CD4-positive, alpha-beta T cell treated with Interferon alpha-2 for 1 hour (primary cell): ENCODE data around the gene TANK.
A peak's percentile ranks its signal among the peaks of the same experiment; 100 is the strongest.

Experiments used
- DNase-seq, 2 donors: peaks; one replicate each; pipeline ENCODE4 v3.0.0-alpha.2; 2020 to 2022

The TANK gene

DNA sequence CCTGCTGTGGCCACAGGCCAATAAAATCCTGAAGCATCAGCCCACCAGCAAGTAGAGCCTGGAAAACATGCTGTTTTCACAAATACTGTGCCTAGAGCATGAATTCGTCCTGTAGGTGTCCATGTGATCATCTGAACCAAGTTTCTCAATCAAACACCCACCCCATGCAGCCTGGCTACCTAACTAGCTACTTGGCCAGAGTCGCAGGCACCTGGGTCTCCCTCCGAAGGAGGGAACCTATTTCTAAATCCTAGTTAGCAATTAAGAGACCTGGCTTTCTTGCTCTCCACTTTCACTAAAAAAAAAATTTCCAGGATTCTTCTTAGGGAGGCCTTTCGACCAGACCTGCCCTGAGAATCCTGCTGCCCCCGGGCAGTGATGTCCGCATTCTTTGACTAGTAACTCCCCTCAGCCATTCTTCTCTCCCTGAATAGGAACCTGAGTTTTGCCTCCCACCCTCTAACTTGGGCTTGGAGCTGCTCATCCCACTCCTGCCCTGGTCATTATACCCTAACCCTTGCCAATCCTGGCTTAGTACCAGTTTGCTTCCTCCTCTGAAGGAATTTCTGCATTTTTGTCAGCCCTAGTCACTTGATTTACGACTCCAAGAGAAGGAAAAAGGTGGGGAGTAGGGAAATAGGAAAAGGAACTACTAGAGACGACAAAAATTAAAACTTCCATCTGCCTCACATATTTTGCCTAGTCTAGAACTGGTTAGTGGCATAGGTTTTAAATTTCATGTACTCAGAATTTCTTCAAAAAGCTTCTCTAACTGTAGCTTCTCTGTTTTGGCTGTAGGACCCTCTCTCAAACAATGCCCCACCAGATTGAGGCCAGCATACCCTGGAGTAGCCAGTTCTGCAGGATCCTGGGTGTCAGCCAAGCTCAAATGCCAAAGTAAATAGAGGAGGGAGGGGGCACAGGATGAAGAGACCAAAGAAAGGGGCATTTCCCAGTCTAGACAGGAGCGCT lies 25.4 kb upstream of the TANK start:
- no peak for DNase-seq

DNA sequence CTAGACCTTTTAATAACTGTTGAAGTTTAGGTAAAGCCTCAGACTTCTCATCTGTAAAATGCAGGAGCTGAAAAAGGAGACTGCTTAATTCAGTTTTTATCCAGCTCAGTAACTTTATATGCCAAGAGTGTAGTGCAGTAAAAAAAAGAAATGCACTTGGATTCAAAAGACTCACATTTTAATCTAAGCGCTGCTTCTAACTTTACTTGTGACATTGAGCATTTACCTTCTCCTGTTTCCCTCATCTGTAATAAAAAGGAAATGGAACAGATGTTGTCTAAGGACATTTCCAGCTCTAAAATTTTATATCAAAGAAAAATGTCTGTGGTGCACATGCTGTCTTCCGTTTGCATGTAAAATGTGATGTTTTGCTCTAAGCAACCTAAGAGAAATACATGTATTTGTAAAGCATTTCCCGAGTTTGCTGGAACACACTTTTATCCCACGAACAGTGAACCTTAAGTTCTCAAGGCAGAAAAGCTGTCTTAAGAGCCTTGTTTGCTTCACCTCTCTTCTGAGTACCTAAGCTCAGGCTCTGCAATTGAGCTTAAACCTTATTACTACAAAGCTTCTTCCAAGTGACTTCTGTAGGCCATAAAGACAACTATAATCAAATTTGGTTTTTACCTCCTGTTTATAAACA lies 24.2 kb upstream of the TANK start:
- DNase-seq: no peak

DNA sequence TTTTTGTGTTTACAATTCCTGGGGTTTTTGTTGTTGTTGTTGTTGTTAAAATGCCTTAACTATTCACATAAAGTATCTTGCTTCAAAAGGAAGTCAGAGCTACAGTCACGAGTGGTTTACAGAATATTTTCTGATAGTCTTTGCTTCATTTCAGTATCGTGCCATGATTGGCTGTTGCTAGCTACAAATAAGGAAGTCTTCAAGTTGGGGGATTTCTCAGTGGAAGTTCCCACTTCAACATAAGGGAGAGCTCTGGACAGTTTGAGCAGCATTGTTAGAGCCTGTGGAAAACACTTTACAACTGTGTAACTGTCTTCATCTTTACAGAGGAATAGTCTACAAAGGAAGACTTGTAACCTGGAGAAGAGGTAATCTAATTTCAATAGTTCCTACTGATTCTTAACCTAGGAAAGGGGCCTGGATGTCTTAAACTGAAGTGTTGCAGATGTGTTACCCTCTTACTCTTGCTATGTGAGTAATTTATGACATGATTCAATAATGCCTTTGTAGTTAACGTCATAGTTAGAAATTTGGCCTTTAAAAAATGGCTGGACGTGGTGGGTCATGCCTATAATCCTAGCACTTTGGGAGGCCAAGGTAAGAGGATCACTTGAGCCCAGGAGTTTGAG lies 23.4 kb upstream of the TANK start:
- peak; percentile 69 to 89 for DNase-seq

DNA sequence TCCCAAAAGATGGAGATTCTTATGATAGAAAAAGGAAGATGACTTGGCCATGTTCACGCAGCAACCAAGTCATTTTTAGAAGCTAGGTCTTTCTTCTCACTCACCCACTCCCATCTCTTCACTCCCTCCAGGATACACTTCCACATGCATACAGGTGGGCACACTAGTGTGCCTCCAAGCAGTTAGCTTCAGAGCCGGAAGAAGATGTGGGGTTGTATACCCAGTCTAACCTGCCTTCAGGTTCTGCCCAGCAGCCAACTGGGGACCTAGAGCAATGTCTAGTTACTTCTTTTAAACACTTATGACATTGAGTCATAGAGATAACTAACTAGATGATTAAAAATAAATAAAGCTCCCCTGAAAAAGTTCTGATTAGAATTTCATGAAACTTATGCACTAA lies 21.8 kb upstream of the TANK start:
- DNase-seq: peak; percentile 19 to 61

DNA sequence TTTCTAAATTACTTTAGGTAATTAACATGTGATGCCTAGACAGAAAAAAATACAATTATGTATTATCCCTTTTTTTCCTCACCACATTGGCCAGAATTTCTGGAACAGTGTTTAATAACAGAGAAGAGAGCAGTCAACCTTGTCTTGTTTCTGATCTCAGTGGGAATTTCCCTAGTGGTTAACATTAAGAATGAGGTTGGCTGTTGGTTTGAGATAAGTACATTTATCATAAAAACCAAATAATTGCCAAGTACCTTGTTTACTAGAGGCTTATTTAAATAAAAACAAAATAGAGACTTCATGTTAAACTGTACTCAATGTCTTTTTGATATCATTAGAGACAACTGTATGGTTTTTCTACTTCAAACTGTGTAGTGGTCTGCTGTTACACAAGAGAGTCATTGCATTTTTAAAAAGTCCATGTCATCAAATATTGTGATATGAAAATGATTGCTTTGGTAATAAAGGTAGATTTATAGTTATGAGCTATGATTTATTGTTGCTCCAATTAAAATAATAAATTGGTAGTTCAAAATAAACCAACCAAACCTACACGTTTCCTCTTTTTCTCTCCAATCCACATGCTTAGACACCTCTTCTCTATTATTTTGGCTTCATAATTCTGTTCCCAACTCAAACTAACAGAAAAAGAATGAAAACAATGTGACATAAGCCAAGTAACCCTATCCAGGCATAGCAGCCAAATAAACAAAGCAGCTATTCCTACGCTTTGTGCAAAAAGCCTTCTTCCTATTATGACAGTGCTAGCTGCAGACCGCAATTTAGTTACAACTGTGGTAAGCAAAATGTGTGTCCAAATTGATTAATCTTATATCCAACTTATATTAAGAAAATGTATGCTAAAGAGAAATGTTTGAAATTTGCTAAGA lies 20.9 kb upstream of the TANK start:
- peak in 1 of 2 donors; percentile 76 for DNase-seq

DNA sequence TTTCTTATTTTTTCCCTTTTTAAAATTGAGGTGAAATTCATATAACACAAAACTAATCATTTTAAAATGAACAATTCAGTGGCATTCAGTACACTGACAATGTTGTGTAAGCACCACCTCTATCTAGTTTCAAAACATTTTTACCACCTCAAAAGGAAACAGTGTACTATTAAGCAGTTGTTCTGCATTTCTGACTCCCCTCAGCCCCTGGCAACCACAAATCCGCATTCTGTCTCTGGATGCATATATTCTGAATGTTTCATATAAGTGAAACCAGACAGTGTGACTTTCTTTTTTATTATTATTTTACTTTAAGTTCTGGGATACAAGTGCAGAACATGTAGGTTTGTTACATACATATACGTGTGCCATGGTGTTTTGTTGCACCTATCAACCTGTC lies 19.2 kb upstream of the TANK start:
- DNase-seq: peak in 1 of 2 donors; percentile 48

DNA sequence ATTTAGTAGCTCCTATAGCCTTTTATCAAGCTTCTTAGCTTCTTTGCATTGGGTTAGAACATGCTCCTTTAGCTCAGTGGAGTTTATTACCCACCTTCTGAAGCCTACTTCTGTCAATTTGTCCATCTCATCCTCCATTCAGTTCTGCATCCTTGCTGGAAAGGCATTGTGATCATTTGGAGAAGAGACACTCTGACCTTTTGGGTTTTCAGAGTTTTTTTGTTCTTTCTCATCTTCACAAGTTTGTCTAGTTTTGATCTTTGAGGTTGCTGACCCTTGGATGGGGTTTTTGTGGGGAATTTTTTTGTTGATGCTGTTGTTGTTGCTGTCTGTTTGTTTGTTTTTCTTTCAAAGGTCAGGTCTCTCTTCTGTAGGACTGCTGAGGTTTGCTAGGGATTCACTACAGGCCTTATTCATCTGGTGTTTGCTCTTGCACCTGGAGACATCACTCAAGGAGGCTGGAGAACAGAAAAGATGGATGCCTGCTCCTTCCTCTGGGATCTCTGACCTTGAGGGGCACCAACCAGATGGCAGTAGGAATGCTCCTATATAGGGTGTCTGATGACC lies 13.9 kb upstream of the TANK start:
- no peak for DNase-seq

DNA sequence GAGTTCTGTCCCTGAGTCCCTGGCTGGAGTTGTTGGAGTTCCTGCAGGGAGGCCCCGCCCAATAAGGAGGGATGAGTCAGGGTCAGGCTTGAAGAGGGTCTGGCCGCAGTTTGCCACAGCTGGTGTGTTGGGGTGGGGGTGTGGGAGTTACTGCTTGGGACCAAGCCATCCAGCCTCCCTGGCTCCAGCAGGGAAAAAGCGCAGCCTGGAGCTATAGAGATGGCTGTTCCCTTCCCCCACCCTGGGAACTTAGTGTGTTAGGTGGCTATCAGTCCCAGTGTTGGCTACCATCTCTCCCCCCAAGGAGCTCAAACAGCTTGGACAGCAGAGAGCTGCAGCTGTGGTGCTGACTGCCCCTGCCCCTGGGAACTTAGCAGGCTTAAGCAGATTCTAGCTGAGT lies 13.2 kb upstream of the TANK start:
- no peak for DNase-seq

DNA sequence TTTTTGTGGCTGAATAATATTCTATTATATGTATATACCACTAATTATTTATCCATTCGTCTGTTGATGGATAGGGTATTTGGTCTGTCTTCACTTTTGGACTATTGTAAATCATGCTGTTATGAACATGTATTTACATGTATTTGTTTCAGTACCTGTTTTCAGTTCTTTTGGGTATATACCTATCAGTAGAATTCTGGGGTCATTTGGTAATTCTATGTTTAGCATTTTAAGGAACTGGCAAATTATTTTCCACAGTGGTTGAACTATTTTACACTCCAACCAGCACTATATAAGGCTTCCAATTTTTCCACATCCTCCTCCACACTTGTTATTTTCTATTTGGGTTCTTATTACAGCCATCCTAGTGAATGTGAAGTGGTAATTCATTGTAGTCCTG lies 12.4 kb upstream of the TANK start:
- no peak for DNase-seq

DNA sequence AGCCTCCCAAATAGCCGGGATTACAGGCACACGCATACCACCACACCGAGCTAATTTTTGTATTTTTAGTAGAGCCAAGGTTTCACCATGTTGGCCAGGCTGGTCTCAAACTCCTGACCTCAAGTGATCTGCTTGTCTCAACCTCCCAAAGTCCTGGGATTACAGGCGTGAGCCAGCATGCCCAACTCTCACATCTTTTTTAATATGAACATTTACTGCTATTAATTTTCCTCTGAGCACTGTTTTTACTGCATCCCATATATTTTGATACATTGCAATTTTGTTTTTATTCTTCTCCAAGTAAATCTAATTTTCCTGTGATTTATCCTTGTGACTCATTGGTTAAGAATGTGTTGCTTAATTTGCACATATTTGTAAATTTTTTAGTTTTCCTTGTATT lies 9.5 kb upstream of the TANK start:
- DNase-seq: no peak

DNA sequence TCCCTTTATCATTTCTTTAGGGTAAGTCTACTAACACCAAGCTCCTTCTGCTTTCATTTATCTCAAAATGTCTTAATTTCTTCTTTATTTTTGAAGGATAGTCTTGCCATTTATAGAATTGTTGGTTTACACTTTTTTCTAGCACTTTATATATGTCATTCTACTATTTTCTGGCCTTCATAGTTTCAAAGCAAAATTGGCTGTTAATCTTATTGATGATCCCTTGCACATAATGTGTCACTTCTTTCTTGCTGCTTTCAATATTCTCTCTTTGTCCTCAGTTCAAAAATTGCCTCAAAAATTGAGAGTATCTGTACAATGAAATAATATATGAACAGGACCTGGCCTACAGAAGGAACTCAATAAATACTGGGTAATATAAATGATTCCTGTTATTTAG lies 7.9 kb upstream of the TANK start:
- no peak for DNase-seq

DNA sequence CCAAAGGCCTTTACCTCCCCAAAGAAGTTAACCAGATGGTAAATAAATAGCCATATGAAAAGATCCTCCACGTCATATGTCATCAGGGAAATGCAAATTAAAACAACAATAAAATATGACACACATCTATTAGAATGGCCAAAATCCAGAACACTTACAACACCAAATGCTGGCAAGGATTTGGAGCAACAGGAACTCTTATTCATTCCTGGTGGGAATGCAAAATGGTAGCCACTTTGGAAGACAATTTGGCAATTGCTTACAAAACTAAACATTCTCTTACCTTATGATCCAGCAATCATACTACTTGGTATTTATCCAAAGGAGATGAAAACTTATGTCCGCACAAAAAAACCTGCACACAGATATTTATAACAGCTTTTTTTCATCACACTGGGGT lies 1.3 kb upstream of the TANK start:
- no peak for DNase-seq

DNA sequence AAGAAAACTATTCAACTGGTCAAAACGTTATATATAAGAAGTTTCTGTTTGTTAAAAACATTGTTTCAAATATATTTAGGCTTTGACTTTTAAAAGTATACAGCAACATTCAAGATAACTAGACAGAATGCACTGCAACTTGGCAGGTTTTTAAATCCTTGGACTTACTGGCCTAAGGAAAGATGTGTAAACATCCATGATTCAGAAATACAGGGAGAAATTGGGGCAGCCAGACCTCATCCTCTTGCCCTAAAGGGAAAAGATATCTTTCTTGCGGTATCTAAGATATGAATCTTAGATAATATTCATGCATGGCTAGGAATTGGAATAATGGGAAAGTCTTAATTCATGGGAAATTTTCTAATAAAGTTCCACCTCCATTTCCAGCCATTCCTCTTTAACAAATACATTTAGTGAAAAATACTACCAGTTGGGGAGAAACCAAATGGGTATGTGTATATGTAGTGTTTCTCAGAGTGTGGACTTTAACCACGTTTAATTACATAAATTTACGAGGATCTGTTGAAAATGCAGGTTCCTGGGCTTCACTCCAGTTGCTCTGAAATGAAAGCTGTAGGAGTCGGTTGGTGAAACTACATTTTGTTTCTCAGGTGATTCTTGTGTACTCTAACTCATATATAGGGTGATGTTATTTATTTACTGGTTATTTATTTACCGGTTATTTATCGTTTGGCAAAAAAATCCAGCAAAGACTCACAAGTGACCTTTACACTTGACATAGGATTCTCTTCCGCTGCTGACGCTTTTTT lies 587 bp upstream of the TANK start:
- DNase-seq: no peak

DNA sequence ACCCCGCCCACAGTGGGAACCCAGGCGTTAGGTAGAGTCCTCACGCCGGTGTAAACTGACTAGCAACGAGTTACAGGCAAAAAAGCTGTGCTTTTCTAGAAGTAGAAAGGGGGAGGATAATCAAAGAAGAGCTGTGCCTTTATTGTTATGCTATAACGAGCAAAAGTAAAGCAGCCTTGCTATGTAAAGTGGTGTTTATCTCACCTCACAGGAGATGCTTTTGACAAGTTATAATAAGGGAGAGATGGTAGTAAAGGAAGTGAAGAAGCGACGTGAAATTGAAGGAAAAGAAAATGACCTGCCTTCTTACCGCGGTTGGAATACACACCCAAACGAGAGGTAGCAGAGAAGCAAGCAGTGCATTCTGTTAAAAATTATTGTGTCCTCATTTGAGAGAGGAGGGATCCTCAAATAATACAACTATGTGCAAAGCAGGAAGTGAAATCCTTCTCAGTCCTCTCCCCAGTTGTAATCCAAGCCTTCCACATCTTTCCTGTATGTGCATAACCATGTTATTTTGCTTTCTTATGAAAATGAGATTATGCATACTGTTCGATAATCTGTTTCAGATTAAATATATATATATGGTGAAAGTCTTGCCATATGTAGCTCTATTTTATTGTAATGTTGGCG lies 962 bp downstream of the TANK start:
- no peak for DNase-seq

DNA sequence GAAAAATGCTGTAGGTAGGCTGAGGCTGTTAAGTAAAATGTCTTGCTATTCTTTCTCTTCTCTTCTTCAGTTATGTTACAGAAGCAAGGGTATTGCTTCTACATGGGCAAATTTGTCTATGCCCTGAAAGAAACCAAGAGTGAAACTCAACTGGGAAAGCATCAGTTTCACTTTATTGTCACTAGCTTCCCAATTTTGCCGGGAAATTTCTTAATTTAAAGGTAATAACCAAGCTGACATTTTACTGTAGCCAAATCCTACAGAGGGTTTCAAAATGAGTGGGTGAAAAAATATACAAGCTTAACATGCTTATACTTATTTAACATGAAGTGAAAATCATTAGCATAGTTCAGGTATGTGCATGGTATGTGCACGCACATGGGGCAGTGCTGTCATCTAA lies 3.2 kb downstream of the TANK start:
- DNase-seq: peak in 1 of 2 donors; percentile 70

DNA sequence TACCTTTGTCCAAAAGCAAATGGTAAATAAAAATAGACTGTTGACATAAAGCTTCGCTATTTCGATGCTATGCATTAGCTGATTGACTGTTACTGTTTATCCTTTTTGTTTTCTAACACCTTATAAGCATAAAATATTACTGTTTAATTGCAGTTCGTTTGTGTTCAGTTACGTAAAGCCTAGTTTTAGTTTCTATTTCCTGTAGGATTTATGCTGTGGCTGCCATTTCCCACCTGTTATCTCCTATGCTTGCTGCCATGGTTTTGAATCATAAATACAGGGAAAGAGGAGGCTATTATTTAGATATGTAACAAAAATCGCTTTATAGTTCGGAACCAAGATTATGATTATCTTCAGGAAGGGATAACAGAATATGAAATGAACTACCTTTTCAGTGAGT lies 3.9 kb downstream of the TANK start:
- peak in 1 of 2 donors; percentile 74 for DNase-seq

DNA sequence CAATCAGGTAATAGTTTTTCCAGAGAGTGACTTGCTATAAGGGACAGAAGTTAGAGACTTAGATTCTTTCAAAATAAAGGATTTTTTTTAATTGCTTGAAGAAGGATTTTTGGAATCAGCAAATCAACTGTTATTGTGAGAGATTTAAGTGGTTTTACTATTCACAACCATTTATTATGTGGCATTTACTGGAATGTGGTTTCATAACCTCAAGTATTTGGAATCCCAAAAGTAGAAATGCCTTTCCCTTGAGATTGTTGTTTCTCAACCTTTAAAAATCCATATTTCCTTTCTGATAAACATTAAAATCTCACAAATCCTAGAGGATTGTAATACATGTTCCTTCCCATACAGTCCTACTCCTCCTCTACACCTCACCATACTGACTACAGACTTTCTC lies 5.0 kb downstream of the TANK start:
- no peak for DNase-seq

DNA sequence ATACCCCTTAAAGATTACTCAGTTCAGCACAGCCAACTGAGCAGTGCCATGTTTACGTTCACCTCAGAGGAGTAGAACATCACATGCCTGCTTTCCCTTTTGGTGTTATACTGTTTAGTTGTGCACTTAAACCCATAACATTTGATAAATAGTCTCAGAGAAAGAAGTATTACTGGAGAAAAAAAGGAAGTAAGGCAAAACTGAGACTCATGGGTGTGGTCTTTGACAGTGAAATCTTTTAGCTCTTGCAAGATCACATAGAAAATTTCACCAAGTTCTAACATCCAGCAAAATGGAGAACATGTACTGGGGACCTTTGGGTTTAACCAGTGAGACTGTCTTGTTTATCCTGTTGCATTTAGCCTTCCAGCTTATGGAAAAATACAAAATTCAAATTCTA lies 5.6 kb downstream of the TANK start:
- peak in 1 of 2 donors; percentile 36 for DNase-seq

DNA sequence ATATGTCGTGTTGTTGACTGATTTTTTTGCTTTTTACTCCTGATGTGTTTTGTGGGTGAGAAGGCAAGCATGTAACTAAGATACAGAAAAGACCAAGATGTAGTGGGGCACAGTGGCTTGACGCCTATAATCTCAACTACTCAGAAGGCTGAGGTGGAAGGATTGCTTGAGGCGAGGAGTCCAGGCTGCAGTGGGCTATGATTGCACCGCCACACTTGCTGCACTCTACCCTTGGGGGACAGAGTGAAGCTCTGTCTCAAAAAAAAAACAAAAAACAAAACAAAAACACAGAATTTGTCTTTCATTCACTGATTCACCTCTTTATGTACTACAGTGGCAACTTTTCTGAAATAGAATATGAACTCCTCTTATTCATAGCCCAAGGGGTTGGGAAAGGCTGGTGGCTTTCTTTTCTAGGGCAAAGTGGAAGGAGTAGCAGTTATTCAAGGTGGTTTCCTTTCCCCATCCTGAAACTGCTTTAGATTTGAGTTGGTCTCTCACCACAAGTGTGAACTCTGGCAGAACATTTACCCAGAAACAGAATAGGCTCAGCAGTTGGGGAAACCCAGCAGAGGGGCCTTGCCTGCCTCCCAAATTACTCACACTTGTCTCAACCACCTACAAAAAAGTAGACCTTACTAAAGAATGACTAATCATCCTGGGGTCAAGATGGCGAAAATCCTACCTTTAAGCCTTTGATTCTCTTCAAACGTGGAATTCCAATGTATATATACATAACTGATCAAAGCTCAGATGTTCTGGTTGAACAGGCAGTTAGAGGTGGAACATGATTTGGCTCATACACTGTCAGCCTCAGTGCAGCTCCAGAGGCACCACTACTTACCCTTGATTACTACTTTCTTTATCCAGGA lies 6.5 kb downstream of the TANK start:
- DNase-seq: peak; percentile 52 to 82

DNA sequence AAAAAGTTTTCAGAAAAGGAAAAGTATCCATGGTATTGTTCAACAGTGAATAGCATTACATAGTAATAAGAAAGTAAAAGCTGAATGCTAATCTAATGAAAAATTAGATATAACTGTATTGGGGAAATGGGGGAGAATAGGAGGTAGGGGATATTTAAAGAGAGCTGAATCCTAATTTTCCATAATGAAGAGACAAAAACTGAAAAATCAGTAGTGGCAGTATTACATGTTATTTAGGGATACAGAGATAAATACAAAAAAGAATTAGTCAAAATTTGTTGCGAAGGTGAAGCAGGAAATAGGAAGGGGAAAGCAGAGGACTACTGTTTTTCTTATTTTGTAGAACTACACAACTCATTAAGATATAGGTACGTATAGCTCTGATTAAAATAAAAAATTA lies 9.1 kb downstream of the TANK start:
- no peak for DNase-seq
